HG03097 (cell line): Measurements from ENCODE around the gene ZNF776.
"Not testable (repeated sequence)": the region's sequence is repeated elsewhere in the genome, so short reads cannot be mapped to it uniquely, and the experiment has no call there.

Experiments used
- ATAC-seq: cut with Tn5 transposase; IDR thresholded peaks from one replicate; pipeline ENCODE4 v1.9.1; 2021; ENCODE audit not compliant: unreplicated experiment, low FRiP score

Gene ZNF776

DNA sequence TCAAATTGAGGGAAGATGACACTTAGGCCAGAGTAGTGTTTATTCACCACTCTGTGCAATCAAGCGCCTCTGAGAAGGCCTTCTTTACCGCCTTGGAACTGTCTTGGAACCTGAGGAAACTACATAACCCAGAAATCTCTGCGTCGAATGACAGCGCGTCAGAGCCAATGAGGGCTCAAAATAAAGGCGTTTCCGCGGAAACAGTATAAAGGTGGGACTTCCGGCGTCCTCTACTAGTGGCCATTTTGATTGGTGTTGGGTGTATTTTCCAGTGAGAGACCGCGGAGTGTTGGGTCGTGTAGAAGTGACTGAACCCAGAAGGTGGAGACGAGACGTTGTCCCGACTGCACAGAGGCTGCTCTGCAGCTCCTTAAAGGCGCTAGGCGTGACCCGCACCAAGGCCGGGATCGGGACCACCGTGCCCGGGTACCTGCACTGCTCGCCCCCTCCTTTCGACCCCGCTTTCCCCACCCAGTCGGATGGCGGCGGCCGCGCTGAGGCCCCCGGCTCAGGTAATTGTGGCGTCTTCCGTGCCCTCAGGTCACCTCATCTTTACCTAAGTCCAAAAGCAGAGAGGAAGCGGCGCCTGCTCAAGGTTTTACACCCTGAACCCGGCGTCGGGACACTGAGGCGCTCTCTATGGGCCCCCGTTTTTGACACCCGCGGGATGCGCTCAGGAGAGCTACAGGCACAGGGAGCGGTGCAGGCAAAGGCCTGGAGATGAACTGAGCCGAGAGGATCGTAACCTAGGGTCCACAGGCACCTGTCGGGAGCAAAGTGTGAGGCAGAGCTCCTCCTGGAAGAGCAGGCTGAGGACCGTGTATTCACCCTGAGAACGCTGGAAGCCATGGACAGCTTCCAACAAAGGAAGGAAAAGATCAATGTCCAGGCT, at the start of gene ZNF776:
TSS of gene ZNF776 (plus strand) at position 236 of the 892 bp plus-strand sequence. CDS start at position 480, 244 bp downstream.
- peak; percentile 97 for ATAC-seq

DNA sequence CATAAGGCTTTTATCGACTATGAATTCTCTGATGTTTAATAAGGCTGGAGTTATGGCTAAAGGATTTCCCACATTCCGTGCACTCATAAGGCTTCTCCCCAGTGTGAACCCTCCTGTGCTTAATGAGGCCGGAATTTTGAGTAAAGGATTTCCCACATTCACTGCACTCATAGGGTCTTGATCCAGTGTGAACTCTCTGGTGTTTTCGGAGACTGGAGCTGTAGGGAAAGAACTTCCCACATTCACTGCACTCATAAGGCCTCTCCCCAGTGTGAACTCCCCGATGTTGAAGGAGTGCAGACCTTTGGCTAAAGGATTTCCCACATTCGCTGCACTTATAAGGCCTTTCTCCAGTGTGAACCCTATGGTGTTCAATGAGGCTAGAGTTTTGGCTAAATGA, 45.0 kb upstream of the ZNF776 start:
- no peak for ATAC-seq

DNA sequence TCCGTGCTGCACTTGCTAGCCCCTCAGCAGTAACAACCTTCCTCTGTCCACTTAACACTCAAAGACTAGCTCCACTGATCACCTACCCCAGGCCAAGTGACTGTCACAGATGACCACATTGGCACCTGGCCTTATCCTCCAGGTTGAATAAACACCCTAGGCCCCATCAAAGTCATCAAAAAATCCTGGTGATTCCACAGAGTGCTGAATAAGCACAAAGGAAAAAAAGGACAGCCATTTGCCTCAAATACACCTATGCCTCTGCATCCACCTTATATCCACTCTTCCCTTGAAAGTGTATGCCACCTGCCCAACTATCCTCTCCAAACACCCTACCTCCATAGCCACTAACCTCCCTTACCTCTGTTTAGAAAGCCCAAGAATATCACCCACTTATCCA, 40.3 kb upstream of the ZNF776 start:
- no peak for ATAC-seq

DNA sequence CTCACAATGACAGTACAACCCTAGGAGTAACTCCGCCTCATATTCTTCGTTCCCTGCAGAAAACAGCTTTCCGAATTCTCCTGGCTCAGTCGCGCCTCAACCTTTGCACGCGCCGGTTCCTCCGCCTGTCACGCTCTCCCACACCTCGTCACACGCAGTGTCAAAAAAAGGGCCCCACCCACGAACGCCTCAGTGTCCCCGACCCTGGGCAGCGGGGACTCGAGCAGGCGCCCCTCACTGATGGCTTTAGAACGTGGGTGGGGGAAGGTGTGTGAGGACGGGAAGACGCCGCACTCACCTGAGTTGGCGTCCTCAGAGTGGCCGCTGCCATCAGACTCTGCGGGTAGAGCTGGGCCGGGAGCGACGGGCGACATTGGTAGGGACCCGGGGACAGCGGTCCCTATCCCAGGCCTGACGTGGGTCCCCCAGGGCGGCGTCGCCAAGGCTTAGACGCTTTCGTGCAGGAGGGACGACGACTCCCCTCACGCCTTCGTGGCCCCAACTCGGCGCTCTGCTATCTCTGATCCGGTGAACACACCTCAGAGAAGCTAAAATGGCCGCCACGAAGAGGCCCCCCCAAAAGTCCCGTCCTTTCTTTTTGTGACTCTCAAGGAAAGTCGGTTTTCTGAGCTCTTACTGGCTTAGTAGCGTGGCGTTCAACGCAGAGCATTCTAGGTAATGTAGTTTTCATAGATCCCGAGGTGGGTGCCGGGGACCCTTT, 37.8 kb upstream of the ZNF776 start, which contains the start of gene ZNF154:
TSS of gene ZNF154 (minus strand) at position 564 of the 721 bp plus-strand sequence. CDS start at position 331, 233 bp downstream.
- no peak for ATAC-seq

DNA sequence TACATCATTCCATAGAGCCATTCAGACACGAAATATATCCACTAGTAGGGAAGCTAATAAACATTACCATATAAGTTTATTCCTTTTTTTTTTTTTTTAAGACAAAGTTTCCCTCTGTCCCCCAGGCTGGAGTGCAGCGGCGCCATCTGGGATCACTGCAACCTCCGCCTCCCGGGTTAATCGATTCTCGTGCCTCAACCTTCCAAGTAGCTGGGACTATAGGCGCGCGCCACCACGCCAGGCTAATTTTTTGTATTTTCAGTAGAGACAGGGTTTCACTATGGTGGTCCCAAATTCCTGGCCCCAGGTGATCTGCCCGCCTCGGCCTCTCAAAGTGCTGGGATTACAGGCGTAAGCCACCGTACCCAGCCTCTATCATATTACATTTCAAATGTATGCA, 37.0 kb upstream of the ZNF776 start:
- no peak for ATAC-seq

DNA sequence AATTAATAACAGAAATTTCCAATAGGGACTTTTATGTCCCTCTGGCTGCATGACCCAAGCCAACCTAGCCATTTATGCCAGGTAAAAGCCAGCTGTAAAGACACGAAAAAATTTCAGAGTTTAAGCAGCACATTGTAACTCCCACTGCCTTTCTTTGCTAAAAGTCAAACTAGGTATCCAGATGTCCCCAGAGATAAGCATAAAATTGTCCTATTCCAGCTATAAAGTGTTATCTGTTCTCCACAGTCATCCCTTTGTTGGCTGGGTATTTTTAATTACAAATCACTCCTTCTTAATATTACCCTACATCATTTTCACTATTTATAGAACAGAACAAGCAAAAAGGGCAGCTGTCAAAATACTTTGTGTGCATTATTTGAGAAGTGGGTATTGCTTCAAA, 34.4 kb upstream of the ZNF776 start:
- ATAC-seq = no peak

DNA sequence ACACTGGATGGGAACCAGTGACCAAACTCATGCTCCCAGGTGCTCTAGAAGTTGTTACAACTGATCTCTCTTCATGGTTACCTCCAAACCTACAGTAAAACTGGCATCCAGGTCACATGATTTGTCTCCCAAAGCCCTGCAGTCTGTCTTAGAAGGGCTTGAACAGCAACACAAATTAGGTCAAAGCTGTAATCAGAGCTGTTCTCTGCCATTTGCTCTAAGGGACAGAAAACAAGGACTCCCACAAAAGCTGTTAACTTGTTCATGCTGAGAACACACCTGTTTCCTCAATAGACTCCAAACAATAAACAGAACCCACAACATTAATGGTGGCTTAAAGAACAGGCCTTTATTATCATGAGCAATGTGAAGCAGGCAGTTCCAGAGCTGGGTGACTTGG, 27.2 kb upstream of the ZNF776 start:
- ATAC-seq = no peak

DNA sequence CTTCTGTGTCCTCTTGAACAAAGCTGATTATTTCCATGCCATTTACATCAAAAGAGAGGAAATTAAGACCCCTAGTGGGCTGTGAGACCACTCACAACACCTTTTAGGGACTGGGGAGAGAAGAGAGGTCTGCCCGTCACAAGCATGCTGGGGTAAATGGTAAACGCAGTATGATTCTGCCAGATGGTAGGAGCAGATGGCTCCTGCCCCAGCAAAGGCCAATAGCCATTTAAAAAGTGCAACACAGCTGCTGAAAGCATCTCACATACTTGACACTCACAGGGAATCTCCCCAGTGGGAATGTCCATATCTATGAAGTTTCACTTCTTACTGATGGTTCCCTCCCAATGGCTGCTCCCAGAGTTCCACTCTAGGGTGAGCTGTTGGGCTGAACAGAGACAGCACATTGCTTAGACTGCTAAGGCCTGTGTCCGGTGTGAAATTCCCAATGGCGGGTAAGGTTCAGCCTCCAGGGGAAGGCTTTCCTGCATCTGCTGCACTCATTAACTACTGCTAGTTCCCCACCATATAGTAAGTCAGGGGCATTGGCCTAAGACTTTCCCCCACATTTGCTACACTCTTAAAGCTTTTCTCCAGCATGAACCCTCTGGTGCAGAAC, 26.6 kb upstream of the ZNF776 start:
- ATAC-seq = no peak

DNA sequence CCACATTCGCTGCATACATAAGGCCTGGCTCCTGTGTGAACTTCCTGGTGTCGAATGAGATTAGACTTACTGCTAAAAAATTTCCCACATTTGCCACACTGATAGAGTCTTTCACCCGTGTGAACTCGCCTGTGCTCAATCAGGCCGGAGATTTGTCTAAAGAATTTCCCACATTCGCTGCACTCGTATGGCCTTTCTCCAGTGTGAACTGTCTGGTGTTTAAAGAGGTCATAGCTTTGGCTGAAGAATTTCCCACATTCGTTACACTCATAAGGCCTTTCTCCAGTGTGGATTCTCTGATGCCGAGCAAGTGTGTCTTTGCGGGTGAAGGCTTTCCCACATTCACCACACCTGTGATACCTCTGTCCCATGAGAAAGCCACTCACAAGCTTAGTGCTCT, 25.7 kb upstream of the ZNF776 start:
- no peak for ATAC-seq

DNA sequence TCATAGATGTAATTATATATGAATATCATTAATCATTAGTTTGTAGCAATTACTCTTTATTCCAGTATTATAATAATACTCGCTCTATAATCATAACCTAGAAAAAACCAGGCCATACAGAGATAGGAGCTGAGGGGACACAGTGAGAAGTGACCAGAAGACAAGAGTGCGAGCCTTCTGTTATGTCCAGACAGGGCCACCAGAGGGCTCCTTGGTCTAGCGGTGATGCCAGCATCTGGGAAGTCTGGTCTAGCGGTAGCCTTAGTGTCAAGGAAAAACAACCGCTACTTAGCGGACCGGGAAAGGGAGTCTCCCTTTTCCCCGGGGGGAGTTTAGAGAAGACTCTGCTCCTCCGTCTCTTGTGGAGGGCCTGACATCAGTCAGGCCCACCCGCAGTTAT, 8.3 kb upstream of the ZNF776 start:
- not testable (repeated sequence) for ATAC-seq

DNA sequence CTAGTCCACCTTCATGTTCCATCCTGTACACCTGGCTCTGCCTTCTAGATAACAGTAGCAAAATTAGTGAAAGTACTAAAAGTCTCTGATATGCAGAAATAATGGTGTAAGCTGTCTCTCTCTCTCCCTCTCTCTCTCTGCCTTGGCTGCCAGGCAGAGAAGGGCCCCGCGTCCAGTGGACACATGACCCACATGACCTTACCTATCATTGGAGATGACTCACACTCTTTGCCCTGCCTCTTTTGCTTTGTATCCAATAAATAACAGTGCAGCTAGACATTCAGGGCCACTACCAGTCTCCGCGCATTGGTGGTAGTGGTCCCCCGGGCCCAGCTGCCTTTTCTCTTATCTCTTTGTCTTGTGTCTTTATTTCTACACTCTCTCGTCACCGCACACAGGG, 7.8 kb upstream of the ZNF776 start:
- not testable (repeated sequence) for ATAC-seq

DNA sequence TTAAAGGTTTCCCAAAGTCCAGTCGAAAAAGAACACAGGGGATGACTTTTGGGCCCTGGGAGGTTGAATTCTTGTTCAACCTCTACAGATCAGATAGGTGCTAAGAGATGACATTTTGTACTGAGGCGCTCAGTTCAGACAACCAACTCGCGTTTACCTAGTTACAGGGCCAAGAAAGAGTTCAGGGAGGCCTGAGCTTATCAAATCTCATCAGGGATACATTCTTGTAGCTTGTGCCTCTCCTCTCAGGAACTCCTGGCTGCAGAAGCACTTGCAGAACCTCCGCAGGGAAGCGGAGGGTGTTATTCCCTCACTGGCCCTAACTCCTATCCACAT, 825 bp downstream of the ZNF776 start:
- ATAC-seq = no peak

DNA sequence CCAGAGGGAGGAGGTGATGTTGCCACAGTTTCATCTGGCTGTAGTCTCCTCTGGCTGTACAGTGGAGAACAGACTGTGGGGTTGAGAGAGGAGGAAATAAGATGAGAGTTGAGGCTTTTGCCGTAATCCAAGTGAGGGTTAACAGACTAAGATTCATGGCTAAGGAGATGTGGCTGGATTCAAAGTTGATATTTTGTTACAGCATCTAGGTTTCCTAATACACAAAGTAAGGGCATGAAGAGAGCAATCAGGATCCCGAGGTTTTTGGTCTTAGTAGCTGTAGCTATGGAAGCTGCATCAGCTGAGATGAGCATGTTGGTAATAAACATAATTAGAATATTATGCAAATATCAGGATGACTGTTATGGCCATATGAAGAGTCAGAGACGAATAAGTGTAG, 1.4 kb downstream of the ZNF776 start:
- ATAC-seq = no peak

DNA sequence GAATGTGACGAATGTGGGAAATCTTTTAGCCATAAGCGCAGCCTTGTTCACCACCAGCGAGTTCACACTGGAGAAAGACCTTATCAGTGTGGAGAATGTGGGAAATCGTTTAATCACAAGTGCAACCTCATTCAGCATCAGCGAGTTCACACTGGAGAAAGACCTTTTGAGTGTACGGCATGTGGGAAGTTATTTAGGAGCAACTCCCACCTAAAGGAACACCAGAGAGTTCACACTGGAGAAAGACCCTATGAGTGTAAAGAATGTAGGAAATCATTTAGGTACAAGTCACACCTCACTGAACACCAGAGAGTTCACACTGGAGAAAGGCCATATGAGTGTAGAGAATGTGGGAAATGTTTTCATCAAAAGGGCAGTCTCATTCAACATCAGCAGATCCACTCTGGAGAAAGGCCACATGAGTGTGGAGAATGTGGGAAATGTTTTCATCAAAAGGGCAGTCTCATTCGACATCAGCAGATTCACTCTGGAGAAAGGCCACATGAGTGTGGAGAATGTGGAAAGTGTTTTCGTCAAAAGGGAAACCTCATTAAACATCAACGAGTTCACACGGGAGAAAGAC, 7.6 kb downstream of the ZNF776 start:
- no peak for ATAC-seq

DNA sequence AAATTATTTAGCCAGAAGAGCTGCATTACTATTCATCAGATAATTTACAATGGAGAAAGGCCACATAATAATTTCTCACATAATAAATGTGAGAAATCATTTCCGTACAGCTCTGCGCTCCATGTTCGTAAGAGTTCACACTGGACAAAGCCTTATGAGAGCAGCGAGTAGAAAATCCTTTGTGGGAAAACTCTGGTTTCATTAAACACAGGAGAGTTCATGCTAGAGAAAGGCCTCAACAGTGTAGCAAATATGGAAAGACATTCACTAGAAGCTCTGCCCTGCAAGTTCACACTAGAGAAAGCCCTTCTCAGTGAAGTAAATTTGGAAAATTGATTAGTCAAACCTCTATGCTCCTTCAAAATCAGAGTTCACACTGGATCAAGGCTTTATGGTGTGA, 8.4 kb downstream of the ZNF776 start:
- ATAC-seq = no peak

DNA sequence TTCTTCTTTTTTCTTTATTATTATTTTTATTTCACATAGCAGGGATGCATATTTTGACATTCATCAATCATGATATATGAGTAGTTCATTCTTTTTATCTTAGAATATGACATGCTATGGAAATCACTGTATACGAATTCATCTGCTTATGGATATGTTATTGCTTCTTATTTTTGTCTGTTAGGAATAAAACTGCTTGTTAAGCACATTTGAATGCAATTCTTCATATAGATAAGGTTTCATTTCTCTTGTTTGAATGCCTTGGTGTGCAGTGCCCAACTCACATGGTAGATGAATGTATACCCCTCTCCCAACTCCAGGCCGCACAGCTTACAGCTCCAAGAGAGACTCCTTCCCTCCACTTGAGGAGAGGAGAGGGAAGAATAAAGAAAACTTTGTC, 11.3 kb downstream of the ZNF776 start:
- no peak for ATAC-seq

DNA sequence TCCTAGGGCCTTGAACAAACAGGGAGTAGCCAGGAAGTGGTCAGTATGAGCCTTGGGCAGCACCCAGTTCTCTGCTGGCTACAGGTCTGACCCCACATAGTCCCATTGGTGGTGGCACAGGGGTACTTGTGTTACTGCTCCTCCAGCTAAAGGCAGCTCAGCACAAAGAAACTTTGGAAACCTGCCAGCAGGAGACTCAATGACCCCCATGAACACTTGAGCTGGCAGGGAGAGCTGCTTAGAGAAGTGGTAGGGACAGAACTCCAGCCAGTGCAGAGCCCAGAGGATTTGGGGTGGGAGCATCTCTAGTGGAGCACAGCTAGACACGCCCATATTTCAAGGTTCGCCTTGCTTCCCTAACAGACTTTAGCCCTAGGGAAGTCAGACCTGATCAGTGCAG, 12.5 kb downstream of the ZNF776 start:
- no peak for ATAC-seq

DNA sequence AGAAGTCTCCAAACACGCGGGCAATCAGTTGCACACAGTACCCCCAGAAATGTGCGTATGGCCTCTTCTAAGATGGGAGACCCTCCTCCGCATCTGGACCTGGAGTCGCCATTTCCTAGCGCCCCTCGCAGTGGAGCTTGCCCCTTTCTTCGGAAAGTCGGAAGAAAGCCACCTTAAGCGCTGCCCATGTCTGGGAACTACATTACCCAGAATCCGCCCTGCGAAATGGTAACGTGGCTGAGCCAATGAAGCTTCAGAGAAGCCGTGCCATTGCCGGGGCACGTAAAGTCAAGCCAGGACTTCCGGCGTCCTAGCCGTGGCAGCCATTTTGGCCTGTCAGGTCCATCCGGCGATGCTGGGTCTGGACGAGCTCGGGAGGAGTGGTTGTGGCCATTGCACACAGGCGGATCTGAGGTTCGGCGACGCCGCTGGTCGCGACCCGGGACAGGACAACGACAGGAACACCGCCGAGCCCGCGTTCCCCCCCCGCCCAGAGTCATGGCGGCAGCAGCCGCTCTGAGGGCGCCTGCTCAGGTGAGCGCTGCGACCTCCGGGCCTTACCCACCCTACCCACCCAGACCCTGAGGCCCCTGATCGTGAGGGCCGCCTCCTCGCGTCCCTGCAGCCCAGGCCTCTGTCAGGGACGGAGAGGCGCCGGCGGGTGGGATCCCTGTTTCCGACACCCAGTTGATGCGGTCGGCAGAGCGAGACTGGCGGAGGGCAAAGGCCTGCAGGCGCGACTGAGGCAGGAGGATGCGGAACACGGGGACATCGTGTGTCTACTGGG, 22.9 kb downstream of the ZNF776 start, which contains the start of gene ZNF586:
TSS of gene ZNF586 (plus strand) at position 332 of the 787 bp plus-strand sequence. CDS start at position 499, 167 bp downstream.
- ATAC-seq = peak; percentile 93

DNA sequence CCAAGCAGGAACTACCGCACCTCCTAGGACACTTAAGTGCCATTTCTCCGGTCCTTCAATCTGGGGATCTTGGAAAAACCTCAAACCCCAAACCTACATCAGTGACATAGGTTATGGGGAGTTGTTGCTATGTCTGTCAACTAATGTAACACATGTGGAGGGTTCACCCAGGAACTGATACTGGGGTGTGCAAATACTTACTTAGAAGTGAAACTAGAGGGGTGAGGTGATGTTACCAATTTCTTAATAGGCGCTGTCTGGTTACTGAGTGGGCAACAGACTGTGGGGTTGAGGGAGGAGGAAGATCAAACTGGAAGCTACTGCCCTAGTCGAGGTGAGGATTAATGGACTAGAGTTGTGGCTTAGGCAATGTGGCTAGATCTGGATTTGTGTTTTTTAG, 24.8 kb downstream of the ZNF776 start:
- no peak for ATAC-seq

DNA sequence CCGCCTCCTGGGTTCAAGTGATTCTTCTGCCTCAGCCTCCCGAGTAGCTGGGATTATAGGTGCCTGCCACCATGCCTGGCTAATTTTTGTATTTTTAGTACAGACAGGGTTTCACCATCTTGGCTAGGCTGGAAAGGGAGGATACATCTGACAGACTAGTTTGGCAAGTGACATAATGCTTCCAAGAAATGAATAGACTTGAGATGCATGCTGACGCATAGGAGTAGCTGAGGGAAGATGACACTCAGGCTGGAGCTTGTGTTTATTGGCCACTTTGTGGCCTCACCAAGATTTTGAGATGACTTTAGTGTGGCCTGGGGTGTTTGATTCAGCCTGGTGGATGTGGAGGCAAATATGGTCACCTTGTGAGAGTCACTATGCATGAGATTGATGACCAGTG, 26.9 kb downstream of the ZNF776 start:
- ATAC-seq = no peak
